ENCODE measurements around the gene SP6.

The SP6 gene

GRCh38 chr17:47810200-47810821, 40.7 kb downstream of the SP6 start:
- no peak for DNase-seq

- no peak for DNase-seq
Measured at GRCh38 chr17:47808830-47809480, 42.0 kb downstream of the SP6 start.

- no peak for DNase-seq
Measured at GRCh38 chr17:47808036-47808829, 42.7 kb downstream of the SP6 start.

GRCh38 chr17:47807421-47807820, 43.5 kb downstream of the SP6 start:
- no peak for DNase-seq

- no peak for DNase-seq
Measured at GRCh38 chr17:47806913-47807255, 44.1 kb downstream of the SP6 start.

- DNase-seq, result no peak
Measured at GRCh38 chr17:47806026-47806912, 44.7 kb downstream of the SP6 start.

- no peak for DNase-seq
Measured at GRCh38 chr17:47804461-47804860, 46.5 kb downstream of the SP6 start.

- DNase-seq, result no peak
Measured at GRCh38 chr17:47803751-47804150, 47.2 kb downstream of the SP6 start.

- DNase-seq, result no peak
Measured at GRCh38 chr17:47803201-47803600, 47.8 kb downstream of the SP6 start.

- peak; percentile 87 for DNase-seq
Measured at GRCh38 chr17:47802341-47803022, 48.5 kb downstream of the SP6 start.

- no peak for DNase-seq
Measured at GRCh38 chr17:47801906-47802305, 49.1 kb downstream of the SP6 start.

- DNase-seq, result no peak
Measured at GRCh38 chr17:47801176-47801765, 49.7 kb downstream of the SP6 start.

- no peak for DNase-seq
Measured at GRCh38 chr17:47800686-47801085, 50.3 kb downstream of the SP6 start.

- DNase-seq, result no peak
Measured at GRCh38 chr17:47797797-47798196, 53.2 kb downstream of the SP6 start.
